ENCODE measurements around the gene GNA15.

The GNA15 gene

DNA sequence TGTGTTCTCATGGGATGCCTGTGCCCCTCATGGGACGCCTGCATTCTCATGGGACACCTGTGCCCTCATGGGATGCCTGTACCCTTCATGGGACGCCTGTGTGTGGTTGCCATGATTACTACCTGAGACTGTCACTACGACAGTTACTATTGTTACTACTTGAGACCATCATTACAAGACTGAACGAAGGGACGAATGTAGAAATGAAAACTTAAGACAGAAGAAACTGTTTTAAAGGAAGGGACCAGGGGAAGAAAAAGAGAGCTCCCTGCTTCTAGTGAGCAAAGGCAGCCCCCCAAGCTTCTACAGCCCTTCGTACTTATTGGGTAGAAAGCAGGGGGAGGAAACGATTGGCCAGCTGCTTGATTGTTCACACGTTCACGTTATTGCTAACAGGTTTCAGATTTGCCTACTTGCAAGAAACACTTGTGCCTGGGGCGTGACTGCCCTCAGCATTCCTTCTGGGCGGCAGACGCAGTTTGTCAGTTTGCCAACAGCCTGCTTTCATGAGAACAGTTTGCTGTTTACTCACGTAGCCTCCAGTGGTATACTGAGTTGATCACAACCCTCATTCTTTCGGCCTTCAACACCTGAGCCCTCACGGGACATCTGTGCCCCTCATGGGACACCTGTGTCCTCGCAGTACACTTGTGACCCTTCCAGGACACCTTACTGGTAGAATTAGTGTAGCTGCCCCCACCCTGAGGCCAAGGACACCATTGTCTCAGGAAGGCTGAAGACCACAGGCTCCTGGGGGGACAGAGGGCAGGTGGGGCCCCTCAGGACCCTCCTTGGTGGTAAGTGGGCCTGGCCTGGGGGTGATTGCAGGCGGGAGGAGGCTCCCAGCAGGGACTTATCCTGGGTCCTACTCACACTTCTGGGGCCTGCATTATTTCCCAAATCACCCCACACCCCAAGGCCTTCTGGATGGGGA is 40.2 kb downstream of the GNA15 start:
- Histone ChIP-seq H3K4me1 (ENCODE audit: low read length) (peaks cover 27% of the 10 kb centered on the region), H3K4me3 (ENCODE audit: low read length) (no peak overlapping the region), H3K9ac (ENCODE audit: low read length) (no peak overlapping the region), H3K27me3 (ENCODE audit: low read depth, low read length) (no peaks in the 10 kb centered on the region), H3K4me2 (ENCODE audit: low read length) (no peak overlapping the region), H3K9me3 (ENCODE audit: insufficient read depth, low read length) (no peaks in the 10 kb centered on the region), H3K79me2 (ENCODE audit: low read length) (no peaks in the 10 kb centered on the region), H3K36me3 (replicated peaks; ENCODE audit: low read depth, low read length) (no peaks in the 10 kb centered on the region), H3K27ac (ENCODE audit: low read length) (no peak overlapping the region), H2AFZ (ENCODE audit: low read depth, low read length) (no peak overlapping the region), H4K20me1 (ENCODE audit: insufficient read depth, low read length) (no peaks in the 10 kb centered on the region)
- TF ChIP-seq, protein P1, sequence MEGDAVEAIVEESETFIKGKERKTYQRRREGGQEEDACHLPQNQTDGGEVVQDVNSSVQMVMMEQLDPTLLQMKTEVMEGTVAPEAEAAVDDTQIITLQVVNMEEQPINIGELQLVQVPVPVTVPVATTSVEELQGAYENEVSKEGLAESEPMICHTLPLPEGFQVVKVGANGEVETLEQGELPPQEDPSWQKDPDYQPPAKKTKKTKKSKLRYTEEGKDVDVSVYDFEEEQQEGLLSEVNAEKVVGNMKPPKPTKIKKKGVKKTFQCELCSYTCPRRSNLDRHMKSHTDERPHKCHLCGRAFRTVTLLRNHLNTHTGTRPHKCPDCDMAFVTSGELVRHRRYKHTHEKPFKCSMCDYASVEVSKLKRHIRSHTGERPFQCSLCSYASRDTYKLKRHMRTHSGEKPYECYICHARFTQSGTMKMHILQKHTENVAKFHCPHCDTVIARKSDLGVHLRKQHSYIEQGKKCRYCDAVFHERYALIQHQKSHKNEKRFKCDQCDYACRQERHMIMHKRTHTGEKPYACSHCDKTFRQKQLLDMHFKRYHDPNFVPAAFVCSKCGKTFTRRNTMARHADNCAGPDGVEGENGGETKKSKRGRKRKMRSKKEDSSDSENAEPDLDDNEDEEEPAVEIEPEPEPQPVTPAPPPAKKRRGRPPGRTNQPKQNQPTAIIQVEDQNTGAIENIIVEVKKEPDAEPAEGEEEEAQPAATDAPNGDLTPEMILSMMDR (IDR thresholded peaks at IDR 0.05; ENCODE audit: low read depth, low read length): no peak
- no peak for TF ChIP-seq EZH2phosphoT487 (IDR thresholded peaks at IDR 0.05; ENCODE audit: low read depth)

DNA sequence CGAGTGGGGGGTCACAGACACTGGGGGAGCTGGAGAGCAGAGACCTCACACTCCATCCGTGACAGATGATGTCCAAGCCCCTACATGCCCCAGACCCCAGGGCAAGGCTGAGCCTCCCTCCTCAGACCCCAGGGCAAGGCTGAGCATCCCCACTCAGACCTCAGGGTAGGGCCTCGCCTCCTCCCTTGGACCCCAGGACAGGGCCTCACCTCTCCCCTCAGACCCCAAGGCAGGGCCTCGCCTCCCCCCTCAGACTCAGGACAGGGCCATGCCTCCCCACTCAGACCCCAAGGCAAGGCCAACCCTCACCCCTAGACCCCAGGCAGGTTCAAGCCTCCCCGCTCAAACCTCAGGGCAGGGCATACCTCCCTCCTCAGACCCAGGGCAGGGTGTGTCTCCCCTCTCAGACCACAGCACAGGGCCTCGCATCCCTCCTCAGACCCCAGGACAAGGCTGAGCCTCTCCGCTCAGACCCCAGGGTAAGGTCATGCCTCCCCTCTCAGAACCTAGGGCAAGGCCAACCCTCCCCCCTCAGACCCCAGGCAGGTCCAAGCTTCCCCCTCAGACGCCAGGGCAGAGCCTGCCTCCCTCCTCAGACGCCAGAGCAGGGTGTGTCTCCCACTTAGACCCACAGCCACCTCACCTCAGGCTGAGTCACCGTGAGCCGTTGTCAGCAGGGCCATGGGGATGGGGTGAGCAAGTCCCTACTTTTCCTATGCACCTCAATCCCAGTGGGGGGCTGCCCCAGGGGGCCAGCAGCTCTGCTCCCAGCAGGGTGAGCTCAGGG is 41.1 kb downstream of the GNA15 start:
- no peaks in the 10 kb centered on the region for H3K9me3 ChIP-seq (ENCODE audit: insufficient read depth, low read length)
- no peak overlapping the region for H3K9ac ChIP-seq (ENCODE audit: low read length)
- H3K4me1 ChIP-seq (ENCODE audit: low read length): peaks cover 30% of the 10 kb centered on the region
- no peaks in the 10 kb centered on the region for H3K79me2 ChIP-seq (ENCODE audit: low read length)
- H3K36me3 ChIP-seq (replicated peaks; ENCODE audit: low read depth, low read length): no peaks in the 10 kb centered on the region
- TF ChIP-seq, protein P1 (IDR thresholded peaks at IDR 0.05; ENCODE audit: low read depth, low read length): no peak
- no peak for TF ChIP-seq EZH2phosphoT487 (IDR thresholded peaks at IDR 0.05; ENCODE audit: low read depth)
- no peaks in the 10 kb centered on the region for H4K20me1 ChIP-seq (ENCODE audit: insufficient read depth, low read length)
- H3K27ac ChIP-seq (ENCODE audit: low read length): no peak overlapping the region
- H3K4me2 ChIP-seq (ENCODE audit: low read length): no peak overlapping the region
- H3K27me3 ChIP-seq (ENCODE audit: low read depth, low read length): no peaks in the 10 kb centered on the region
- no peak overlapping the region for H3K4me3 ChIP-seq (ENCODE audit: low read length)
- H2AFZ ChIP-seq (ENCODE audit: low read depth, low read length): no peak overlapping the region

DNA sequence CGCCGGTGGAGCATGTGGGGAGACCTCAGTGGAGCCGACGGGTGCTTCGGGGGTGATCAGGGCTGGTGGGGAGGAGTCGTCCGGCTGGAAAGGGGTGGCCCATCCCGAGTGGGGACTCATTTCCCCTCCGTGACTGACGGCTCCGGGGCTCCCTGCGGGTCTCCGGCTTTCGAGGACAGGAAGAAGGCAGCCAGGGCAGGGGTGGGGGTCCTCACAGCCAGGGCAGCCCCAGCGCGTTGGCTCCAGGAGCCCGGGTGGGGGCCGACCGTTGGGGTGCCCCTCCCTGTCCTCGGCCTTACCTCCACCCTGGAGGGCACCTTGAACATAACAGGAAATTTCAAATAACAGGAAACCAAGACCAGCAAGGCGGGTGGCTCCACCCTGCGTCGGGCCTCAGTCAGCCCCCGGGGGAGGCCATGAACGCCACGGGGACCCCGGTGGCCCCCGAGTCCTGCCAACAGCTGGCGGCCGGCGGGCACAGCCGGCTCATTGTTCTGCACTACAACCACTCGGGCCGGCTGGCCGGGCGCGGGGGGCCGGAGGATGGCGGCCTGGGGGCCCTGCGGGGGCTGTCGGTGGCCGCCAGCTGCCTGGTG is 42.6 kb downstream of the GNA15 start, which contains the start of gene S1PR4:
Gene S1PR4 (plus strand): TSS at position 393 of the 596 bp plus-strand sequence. CDS start 24 bp downstream, at position 417.
- Histone ChIP-seq H3K4me2 (ENCODE audit: low read length) (no peak within 1 kb of the TSS), H2AFZ (ENCODE audit: low read depth, low read length) (no peak within 1 kb of the TSS), H3K4me1 (ENCODE audit: low read length) (peaks cover 23% of the 10 kb centered on the region), H3K9ac (ENCODE audit: low read length) (no peak within 1 kb of the TSS), H3K9me3 (ENCODE audit: insufficient read depth, low read length) (no peaks in the 10 kb centered on the region), H3K27ac (ENCODE audit: low read length) (no peak within 1 kb of the TSS), H3K4me3 (ENCODE audit: low read length) (no peak within 1 kb of the TSS), H3K36me3 (replicated peaks; ENCODE audit: low read depth, low read length) (no peaks in the 10 kb centered on the region), H3K79me2 (ENCODE audit: low read length) (no peaks in the 10 kb centered on the region), H4K20me1 (ENCODE audit: insufficient read depth, low read length) (no peaks in the 10 kb centered on the region), H3K27me3 (ENCODE audit: low read depth, low read length) (no peaks in the 10 kb centered on the region)
- no peak for TF ChIP-seq EZH2phosphoT487 (IDR thresholded peaks at IDR 0.05; ENCODE audit: low read depth)
- TF ChIP-seq, protein P1 (IDR thresholded peaks at IDR 0.05; ENCODE audit: low read depth, low read length): no peak

All from OCI-LY3 (cell line).